ENCODE results near the gene FAXDC2.
"Not testable (repeated sequence)": the region's sequence is repeated elsewhere in the genome, so short reads cannot be mapped to it uniquely, and the experiment has no call there.

FAXDC2 gene

DNA sequence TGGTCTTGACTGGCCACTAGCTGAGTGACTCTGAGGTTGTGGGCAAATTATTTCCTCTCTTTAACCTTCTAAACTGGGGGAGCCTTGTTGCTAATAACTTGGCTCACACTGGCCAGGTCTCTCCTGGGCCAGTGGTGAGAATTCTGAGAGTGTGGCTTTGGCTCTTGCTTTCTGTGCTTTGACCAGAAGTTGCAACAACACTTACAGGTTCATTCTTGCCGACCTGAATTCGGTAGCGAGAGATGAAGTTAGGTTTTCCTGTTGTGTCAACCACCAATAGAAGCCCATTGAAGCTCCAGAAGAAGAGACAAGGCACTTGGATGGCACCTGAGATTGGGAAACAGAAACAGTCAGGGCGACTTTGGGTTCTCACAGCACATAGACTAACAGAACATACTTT lies 19.8 kb downstream of the FAXDC2 start:
- no peak for DNase-seq (ENCODE audit: low read depth)

DNA sequence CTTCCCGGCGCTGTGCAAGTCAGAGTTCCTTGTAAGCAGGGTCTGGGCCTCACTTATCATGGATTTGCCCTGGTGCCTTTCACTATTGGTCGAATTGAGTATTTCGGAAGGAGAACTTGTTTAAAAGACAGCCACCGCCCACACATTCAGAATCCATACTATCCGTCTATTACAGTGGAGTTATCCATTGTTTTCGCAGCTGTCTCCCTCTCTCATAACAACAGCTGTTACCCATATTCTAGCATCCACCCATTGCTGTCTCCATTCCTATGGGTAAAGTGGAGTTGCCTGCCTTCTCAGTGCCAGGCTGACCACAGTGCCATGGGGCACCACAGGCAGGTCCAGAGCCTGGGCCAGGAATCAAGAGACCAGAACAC lies 20.2 kb downstream of the FAXDC2 start:
- no peak for DNase-seq (ENCODE audit: low read depth)

DNA sequence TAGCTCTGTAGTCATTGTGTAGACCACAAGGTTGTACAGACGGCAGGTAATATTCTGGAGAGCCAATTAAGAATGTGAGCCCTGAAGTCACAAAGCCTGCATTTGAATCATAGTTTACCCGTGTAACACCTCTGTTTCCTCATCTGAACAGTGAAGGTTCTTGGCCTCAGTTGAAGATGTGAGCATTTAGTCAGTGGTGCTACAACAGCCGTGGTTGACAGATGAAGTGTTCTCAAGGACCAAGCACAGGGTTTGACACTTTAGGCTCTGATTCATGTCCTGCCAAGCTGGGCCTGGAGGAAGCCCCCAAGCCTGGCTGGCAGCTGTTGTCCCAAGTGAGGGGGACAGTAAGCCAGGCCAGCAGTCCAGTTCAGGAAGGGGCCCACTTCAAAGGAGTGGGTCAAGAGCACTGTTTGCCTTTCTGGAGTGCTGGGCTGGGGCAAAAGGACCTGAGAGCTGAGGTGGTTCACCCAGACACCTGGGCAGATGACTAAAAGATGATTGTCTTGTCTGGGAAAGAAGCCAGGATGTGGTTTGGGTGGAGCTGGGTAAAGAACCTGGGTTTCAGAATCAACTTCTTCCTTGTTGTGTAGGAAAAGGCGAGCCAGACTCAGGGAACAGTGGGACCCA lies 20.7 kb downstream of the FAXDC2 start:
- peak; percentile 7 for DNase-seq (ENCODE audit: low read depth)

DNA sequence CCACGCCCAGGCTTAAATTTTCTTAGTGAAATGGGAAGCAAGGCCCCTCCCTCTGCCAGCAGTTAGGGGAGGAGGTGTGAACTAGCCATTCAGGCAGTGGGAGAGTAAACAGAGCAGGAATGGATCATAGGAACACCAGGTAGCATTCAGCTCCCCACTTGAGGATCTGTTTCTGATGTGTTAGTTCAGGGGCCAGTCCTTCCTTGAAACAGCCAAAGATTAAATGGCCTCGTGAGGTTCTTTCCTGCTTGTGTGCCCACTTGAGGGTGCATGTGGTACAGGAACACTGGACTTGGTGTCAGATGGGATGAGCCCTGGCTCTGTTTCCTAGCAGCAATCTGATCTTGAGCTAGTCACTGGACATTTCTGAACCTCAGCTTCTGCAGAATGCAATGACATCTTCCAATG lies 21.2 kb downstream of the FAXDC2 start:
- DNase-seq (ENCODE audit: low read depth) = no peak

DNA sequence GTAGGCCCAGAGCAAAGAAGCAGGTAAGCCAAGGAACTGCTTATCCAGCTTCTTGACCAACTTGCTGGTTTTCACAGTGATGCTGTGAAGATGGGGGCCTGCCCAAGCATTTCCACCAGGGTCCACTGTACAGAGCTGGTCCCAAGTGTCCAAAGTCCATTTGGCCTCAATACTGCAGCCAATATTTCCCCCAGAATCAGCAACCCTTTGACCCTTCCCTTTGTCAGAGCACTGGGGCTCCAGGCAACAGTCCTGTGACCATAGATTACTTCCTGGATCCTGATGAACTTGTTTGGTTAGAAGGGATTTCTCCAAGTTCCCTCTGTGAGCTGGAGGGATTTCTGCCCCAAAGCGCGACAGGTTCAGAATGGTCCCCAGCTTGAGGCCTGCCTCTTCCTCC lies 26.3 kb downstream of the FAXDC2 start:
- no peak for DNase-seq (ENCODE audit: low read depth)

DNA sequence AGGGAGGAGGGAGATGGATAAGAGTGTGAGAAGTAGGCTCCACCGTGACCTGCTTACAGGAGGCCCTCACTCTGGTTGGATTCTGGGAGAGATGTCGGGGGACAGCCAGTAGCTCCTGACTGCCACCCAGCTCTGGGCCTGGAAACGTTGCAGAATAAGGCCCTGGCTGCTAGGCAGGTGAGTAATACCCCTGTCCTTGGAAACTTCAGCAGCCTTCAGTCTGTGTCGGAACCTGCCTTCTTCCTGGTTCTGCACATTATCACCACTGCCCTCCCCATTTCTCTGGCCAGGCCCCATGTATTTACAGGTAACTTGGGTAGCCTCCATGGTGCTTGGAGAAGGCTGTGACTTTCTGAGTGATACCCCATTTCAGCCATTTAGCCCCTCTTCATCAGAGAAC lies 26.8 kb downstream of the FAXDC2 start:
- DNase-seq (ENCODE audit: low read depth) = no peak

DNA sequence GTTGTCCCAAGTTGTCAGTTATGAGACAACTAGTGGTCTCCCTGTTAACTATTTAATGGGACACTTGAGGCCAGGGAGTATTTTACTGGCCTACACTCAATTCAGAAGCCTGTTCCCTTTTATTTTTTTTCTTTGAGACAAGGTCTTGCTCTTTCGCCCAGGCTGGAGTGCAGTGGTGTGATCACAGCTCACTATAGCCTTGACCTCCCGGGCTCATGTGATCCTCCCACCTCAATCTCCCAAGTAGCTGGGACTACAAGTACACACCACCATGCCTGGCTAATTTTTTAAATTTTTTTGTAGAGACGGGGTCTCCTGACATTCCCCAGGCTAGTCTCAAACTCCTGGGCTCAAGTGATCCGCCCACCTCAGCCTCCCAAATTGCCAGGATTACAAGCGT lies 27.5 kb downstream of the FAXDC2 start:
- DNase-seq (ENCODE audit: low read depth) = not testable (repeated sequence)

DNA sequence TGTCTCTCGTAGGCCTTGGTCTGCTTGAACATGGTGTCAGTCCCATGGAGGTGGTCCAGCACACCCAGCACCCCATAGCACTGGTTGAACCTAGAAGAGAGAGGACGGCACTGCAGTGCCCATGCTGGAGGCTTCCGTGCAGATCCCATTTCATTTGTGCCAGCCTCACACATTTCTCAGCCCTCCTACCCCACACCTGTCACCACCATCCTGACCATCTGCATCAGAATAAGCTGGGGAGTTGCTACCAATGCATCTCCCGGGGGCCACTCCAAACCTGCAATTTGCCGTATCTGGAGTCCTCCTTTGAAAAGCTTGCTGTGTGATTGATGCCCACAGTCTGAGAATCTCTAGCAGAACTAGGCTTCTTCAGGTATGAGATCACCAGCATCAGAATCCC lies 30.0 kb downstream of the FAXDC2 start:
- DNase-seq (ENCODE audit: low read depth) = no peak

DNA sequence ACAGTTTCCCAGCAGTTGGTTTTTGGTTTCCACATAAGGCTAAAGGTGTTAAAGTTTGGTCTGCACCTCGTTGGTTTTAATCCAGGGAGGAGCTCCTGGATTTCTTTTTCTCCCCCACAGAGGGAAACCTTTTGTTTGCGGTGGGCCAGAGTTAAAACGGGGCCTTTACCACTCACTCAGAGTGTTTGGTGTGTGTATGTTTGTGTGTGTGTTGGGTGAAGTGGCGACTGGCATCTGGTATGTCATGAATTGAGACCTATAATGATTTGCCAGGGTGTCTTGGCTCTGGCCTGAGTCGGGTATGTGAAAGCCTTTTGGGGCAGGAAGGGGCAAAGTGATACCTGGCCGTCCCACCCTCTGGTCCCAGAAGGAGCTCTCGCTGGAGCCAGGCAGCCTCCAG lies 30.9 kb downstream of the FAXDC2 start:
- no peak for DNase-seq (ENCODE audit: low read depth)

DNA sequence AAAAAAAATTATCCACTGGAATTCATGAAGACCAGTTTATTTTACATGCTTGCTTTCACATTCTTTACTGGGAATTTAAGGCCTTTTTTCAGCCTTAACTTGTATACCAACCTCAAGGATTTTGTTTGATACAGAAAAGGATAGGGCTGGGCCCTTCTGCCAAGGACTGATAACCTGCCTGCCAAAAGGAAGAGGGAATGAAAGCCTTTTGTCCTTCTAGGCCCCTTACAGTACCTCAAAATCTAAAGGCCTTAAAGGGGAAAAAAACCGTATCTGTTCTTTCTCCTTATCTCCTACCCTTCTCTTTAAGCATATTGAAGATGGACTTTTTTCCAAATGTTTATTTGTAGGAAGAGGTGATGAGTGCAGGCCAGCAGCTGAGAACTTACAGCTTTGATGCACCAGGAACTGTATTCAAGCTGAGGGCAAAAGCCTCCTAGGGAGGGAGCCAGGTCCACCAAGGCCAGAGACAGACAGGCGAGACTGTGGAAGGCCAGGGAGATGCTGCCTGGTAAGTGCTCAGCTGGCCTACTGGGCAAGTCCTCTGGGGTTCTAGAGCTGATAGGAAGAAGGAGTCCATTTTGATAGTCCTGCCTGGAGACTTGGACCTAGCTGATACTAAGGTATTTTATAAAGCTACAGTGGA lies 31.8 kb downstream of the FAXDC2 start:
- no peak for DNase-seq (ENCODE audit: low read depth)

DNA sequence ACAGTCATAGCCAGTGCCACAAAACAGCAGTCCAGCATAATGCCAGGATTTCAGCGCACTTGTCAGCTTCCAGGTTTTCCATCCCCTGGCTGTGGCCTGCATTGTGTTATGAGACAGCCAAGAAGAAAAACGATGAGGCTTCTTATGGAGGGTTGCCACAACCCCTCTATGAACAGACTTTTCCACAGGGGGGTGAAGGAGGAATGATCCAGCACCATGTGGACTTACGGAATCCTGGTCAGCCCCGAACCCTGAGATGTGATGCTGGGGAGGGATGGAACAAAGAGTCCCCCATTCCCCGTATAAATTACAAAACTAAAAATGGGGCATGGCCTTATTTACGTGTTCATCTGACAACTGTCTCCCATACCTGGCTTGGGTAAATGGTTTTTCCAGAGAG lies 32.6 kb downstream of the FAXDC2 start:
- DNase-seq (ENCODE audit: low read depth) = no peak

DNA sequence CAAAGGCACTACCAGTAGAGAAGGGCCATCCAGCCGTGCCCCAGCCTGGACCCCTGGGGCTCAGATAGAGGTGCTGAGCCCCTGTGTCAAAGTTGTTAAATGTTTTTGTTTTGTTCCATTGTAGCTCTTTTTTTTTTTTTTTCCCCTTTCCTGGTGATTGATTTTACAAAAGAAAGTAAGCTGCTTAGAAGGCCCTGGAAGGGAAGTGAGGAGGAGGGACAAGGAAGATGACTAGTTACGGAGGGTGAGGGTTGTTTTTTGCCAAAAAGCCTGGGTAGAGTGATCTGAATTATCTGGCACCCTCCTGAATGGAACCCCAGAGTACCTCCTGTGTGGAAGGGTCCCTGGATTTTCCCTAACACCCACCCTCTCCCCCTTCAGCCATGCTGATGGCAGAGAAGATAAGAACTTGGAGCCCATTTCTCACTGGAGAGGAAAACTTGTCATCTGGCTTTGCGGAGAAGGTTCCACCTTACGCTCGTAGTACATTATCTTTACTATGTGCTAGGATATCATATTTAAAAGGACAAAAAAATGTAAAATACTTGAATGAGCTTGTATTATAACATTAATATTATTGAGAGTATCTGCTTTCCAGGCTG lies 33.4 kb downstream of the FAXDC2 start:
- DNase-seq (ENCODE audit: low read depth) = no peak

DNA sequence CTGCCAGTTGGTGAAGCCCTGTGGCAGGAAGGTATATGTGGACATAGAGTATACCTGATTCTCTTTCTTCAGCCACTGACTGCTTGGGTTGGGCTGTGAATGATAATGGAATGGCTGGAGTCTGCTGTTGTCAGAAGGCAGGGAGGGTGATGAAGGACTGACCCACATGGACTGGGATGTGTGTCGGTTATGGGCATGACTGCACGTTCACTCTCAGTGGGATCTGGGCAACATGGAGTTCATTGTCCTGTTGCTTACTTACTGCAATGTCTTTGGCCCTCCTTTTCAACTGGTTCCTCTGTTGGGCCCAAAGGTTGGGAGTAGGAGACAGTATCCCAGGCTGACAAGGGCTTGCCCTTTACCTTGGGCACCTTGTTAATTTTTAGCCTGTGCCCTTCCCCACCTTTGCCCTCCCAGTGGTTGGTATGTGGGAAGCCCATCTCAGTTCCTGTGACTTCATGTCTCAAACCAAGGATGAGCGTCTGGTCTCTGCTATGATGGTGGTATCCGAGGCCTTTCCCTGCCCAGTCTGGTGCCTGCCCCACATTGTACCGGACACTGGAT lies 34.6 kb downstream of the FAXDC2 start:
- DNase-seq (ENCODE audit: low read depth) = no peak

DNA sequence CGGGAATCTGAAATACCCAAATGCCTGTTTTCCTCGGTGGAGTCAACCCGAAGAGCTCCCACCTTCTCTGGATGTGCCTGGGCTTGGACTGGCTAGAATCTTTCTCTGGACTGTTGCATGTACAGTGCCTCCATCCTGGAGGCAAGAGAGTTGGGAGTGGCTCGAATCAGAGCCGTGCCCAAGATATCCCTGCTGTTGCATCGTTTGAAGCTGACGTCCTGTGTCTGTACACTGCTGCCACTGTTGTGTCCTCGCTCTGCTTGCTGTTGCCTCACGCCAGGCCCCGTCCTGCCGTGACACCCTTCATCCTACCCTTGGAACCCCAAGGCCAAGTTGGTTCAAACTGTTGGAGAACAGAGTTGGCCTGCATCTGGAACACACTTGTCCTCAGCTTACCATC lies 35.4 kb downstream of the FAXDC2 start:
- no peak for DNase-seq (ENCODE audit: low read depth)

DNA sequence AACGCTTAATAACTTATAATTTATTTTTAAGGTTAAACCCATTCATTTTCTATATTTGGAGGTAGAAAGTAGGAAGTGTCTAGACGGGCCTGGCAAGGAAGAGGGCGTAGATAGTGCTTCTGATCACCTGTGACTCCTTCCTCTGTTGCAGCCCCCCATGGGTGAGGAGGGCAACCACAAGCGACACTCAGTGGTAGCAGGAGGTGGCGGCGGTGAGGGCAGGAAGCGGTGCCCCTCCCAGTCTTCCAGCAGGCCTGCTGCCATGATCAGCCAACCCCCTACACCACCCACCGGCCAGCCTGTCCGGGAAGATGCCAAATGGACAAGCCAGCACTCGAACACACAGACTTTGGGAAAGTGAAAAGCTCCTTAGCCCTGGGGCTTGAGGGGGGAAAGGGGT lies 36.7 kb downstream of the FAXDC2 start:
- DNase-seq (ENCODE audit: low read depth) = peak; percentile 7

DNA sequence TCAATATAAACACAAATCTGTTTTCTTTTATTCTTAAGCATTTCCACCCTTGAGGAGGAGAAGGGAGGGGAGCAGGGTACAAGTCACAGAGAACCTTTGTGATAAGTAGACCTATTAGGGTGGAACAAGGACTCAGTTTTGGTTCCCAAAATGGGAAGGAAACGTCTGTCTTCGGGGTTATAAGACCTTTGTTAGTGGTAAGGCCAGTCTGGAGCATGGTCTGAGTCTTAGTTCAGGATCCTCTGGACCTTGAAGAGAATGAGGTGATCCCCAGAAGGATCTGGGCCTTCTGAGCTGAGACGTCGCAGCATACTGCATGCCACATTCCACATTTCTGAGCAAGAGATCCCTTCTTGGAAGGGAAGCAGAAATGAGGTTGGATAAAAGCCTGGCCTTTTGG lies 37.2 kb downstream of the FAXDC2 start:
- DNase-seq (ENCODE audit: low read depth) = no peak

DNA sequence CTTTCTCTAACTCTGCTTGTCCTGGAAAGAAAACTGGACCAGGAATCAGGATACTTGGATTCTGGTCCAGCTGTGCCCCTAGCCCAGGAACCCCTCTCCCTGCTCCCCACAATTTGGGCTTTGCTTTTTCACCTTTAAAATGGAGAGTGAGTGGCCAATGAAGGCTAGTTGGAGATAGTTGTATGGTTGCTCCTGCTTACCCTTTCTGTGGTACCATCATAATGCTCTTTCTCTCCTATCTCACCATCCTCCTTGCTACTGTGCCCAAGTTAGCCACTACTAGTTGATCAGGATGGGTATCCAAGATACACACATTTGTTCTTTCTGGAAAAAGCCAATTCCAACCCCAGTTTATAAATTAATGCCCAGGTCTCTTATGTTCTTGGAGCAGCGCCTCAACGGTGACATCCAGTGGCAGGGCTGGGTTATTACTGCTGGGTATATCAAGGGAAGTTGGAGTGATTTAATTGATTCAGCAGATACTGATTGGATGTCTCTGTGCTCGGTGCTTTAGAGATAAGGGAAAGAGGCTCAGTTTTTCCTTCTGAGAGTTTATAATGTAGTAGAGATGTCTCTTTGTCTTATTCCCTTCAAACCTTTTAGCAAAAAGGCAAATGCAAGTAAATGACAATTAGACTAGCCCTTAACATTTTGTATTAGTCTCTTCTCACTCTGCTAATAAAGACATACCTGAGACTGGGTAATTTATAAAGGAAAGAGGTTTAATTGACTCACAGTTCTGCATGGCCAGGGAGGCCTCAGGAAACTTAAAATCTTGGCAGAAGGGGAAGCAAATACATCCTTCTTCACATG lies 38.5 kb downstream of the FAXDC2 start:
- peak; percentile 28 for DNase-seq (ENCODE audit: low read depth)

DNA sequence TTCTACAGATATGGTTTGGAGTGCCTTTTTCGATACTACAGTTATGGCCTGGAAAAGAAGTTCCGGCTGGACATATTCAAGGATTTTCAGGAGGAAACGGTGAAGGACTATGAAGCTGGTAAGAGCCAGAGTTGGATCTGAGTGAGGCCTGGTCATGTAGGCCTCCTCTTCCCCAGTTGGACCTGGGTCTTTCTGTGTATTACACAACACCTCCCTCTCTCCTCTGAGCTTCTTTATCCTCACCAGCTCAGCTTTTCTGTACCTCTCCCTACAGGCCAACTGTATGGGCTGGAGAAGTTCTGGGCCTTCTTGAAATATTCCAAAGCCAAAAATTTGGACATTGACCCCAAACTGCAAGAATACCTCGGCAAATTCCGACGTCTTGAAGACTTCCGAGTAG lies 39.2 kb downstream of the FAXDC2 start:
- no peak for DNase-seq (ENCODE audit: low read depth)

DNA sequence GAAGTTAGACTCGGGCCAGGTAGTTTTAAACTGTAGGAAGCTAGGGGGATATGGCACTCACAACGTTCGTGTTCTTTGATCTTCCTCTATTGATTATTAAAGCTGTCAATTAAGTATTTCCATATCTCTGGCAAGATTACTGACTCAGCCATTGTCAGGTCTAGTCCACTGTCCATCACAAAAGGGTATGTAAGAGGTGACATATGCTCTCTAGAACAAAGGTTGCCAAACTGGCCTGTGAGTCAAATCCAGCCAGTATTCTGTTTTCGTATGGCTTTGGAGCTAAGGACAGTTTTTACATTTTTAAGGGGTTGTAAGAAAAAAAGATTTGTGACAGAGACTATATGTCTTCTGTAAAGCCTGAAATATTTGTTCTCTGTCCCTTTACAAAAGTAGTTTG lies 44.2 kb downstream of the FAXDC2 start:
- DNase-seq (ENCODE audit: low read depth) = no peak

DNA sequence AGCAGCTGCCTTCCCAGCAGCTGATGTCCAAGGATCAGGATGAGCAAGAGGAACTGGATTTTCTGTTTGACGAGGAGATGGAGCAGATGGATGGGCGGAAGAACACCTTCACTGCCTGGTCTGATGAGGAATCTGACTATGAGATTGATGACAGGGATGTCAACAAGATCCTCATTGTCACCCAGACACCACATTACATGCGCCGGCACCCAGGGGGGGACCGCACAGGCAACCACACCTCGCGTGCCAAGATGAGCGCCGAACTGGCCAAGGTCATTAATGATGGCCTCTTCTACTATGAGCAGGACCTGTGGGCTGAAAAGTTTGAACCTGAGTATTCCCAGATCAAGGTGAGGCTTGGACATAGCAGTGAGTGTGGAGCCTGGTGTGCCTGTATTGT lies 48.4 kb downstream of the FAXDC2 start:
- no peak for DNase-seq (ENCODE audit: low read depth)

DNA sequence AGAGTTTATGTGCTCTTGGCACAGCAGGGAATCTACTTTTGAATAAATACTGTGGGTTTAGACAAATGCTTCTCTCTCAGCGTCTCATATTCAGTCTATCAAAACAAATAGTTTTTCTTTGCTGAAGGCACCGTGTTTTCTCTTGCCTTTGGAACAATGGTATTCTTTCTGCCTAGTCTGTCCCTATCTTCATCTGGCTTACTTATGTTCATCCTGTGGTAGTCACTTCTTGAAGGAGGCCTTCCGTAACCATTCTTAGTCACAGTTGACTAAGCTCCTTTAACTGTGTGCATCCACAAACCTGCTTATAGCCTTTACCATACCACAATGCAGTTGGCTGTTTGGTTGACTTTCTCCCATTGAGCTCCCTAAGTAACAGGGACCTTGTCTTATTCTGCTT lies 49.3 kb downstream of the FAXDC2 start:
- no peak for DNase-seq (ENCODE audit: low read depth)

DNA sequence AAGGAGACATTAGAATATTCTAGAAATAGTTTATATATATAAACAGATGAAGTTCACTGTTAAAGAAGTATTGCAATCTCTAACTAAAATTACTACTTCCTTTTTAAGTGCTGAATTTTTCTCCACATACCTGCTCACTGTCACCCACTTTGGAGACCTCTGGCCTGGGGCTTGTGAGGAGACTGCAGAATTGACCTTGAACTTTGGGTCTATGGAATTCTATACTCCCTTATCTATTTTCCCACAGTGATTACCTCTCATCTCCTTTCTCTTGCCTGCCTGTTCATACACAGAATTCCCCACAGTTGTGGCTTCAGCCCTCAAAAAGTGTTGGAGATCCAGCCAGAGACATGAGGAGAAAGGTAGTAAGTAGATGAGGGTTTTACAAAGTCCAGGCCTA lies 49.8 kb downstream of the FAXDC2 start:
- DNase-seq (ENCODE audit: low read depth) = no peak

DNA sequence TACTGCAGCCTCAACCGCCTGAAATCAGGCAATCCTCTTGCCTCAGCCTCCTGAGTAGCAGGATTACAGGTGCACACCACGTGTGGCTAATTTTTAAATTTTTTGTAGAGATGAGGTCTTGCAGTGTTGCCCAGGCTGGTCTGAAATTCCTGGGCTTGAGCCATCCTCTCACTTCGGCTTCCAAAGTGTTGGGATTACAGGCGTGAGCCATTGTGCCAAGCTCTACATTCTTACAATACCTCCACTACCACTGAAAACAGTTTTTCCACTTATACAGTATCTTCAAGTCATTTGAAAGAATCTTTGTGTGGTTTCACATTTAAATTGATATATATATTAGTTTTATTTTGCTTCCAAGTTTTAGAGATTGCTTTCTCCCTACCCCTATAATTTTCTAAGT lies 52.6 kb downstream of the FAXDC2 start:
- no peak for DNase-seq (ENCODE audit: low read depth)
